T-helper 2 cell treated with Interferon-gamma antibody and Interleukin-4, amounts not matched to agents 100 ng/mL and 5 ng/mL, for 36 hours (primary cell): Measurements from ENCODE around the gene UTP18. TPM values are rescaled to one million over a fixed set of nuclear protein-coding genes. Genes with fewer than 3 reads are reported as not detected.
"Not testable (repeated sequence)": the region's sequence is repeated elsewhere in the genome, so short reads cannot be mapped to it uniquely, and the experiment has no call there.

ENCODE experiments used
- intact Hi-C: fragments of 100-400 bp; cut with micrococcal nuclease; formaldehyde crosslinking; loops from one replicate; pipeline ENCODE4 v1.15.1; 2023
- total RNA-seq: library from RNA; stranded (reverse); gene quantifications from 2 replicates; pipeline ENCODE4 v1.2.3, GENCODE V29; 2022

UTP18 gene
- total RNA-seq, 1 donor from 2014 or later, result 55.5 TPM

DNA sequence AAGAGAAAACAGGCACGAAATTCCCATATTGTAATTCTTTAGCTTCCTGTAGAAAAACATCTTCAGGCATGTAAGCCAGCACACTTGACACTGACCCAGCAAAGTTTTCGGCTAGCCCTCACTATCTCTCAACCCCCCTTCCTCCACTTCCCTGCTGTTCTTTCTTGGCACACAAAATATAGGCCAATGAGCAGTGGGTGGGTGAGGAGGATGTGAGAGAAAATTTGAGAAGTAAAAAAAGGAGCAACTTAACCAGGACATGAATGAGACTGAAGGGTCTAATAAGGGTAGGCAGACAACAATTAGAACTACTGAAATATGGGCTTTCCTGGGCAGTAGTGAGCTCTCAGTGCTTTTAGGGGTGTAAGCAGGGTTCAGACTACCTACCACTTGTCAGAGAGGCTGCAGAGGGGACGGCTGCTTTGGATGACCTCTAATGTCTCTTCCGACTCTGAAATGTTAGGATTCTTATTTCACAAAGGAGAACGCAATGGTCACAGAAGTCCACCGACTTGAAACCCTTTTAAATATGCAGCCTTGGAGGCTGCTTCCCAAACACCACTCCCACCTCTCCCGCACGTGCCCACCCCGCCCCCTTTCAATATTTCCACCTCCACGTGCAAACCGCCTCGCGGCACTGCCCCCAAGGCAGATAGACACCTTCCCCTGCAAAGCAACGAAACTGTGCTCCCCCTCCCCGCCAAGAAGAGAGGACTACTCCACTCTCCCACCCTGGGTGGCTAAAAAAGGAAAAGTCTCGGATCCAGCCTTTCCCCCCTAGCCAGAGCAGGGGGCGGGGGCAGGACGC, 1.4 kb upstream of the UTP18 start:
- intact Hi-C loops, result no loop called here

DNA sequence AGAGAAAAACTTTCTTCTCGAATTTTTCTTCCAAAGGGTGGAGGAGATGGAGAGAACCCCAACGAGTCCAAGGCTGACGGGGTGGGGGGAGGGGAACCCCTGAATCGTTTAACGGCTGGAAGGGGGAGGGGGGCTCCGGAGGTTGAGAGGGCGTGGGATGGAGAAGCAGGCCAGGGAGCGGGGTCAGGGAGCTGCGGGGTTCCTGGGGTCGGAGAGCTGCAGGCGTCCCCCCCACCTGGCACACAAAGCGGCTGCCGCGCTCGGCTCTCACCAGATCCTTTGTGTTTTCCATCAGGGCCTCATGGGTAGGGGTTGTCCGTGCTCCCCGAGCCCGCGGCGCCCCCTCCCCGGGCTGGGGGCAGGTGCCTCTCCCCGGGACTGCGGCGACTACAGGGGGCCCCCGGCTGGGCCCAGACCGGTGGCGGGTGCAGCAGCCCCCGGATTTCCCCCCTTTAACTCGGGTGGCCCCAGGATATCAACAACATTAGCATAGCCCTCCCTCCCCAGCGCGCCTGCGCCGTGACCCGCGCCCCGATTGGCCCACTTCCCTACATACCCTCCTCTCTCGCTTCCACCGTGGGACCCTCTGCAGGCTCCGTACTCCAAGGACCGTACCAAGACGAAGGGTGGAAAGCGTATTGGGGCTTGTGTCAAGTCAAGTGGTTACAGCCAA, 646 bp upstream of the UTP18 start, which contains the start of gene MBTD1:
Gene MBTD1, minus strand, starts transcription at position 486 of the 673 bp plus-strand sequence. CDS start 34,888 bp downstream, outside the sequence.
- intact Hi-C loops, result loop anchor here (1.0 to 10.0 kb wide), 6 partner anchors 59 to 393 kb away; partner anchors contain the start of genes NME1, NME2 and TOB1

DNA sequence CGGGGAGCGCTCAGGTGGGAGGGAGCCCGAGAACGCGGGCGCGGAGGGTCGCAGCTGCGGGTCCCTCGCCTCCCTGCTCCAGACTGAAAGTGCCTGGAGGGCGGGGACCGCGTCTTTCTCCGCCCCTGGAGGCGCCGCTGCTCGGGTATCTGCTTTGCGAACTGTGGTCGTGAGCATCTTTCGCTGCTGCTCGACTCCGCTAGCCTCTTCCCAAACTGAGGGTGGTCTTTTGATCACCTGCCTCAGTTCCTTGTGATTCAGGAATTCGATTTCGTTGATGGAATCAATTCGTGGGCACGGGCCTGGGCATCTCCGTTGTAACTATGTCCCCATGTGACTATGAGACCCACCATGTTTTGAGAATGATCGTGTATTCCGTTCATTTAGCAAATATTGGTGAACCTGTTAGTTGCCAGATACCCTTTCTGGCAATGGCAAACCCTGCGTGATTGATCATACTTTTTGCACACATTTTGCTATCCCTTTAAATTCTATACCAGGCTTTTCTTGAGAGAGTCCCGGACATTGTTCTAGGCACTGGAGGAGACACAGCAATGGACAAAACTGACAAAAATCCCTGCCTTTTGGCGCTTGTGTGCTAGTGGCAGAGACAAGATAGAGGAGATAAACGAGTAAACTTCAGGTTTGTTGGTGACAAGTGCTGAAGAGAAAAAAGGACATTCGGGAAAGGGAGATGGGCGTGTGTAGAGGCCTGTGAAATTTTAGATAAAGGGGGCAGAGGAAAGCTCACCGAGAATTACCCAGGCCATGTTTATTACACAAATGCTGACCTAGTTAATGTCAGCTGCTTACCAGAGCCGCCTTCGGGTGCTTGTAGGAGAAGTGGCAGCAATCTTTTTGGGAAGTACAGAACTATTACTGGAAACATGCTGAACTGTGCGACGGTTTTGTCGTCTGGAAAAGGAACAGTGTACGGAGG, 948 bp downstream of the UTP18 start:
- intact Hi-C loops, result loop anchor here (2.0 to 10.0 kb wide), 3 partner anchors 60 to 256 kb away; no protein-coding TSS in a partner anchor

DNA sequence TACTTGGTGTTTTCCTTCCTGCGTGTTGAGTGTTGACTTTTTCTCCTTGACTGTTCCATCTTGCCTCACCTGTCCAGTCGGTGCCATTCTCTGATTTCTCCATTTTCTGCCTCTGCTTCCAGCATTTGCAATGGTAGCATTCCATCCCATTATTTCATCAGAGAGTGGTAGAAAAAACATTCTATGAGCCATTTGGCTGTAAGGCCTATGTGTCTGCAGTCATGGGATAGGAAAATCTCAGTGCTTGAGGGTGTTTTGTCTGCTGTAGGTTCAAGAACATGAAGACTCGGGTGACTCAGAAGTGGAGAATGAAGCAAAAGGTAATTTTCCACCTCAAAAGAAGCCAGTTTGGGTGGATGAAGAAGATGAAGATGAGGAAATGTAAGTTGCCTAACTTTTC, 2.7 kb downstream of the UTP18 start:
- intact Hi-C loops, result loop anchor here (5.0 to 10.0 kb wide), 2 partner anchors 164 to 258 kb away; no protein-coding TSS in a partner anchor

DNA sequence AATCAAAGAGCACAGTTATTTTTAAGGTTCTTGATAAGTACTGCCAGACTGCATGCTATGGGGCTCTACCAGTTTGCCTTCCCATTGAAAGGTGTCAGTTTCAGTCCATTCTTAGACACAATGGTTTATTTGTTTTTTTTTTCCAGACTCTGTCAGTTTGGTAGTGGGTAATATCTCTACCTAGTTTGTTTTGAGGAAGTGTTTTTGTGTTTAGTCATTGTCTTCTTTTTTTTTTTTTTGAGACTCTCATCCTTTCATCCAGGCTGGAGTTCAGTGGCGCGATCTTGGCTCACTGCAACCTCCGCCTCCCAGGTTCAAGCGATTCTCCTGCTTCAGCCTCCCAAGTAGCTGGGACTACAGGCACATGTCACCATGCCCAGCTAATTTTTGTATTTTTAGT, 4.1 kb downstream of the UTP18 start:
- intact Hi-C loops, result loop anchor here (5.0 to 10.0 kb wide), 2 partner anchors 163 to 260 kb away; no protein-coding TSS in a partner anchor

DNA sequence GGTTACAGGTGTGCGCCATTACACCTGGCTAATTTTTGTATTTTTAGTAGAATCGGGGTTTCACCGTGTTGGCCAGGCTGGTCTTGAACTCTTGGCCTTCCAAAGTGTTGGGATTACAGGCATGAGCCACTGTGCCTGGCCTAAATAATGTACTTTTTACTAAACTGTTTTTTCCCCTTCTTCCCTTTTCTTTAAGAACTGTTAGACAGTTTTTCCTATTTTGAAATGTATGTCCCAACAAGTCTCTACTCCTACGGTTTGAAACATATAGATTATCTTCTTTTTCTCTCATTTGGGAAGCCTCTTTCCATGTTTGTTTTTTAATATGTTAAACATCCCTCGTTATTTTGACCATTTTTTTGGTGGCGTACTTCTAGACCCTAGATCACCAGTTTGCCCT, 9.6 kb downstream of the UTP18 start:
- intact Hi-C loops, result loop anchor here (10.0 kb wide), 1 partner anchor 265 kb away; no protein-coding TSS in a partner anchor

DNA sequence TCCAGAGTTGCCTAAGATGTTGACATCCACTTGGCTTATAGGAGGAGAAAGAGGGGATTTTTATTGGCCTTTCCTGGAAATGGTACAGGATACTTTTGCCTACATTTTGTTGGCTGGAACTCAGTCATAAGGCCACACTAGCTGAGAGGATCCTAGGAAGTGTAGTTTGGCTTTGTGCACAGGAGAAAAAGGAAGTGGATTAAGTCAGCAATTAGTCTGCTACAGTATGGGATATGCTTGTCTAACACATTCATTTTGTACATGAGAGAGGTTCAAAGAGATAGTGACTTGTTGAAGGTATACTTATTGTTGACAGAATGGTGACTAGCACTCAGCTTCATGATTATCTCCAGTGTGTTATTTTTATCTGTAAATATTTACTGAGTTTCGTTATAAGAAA, 10.3 kb downstream of the UTP18 start:
- intact Hi-C loops, result no loop called here

DNA sequence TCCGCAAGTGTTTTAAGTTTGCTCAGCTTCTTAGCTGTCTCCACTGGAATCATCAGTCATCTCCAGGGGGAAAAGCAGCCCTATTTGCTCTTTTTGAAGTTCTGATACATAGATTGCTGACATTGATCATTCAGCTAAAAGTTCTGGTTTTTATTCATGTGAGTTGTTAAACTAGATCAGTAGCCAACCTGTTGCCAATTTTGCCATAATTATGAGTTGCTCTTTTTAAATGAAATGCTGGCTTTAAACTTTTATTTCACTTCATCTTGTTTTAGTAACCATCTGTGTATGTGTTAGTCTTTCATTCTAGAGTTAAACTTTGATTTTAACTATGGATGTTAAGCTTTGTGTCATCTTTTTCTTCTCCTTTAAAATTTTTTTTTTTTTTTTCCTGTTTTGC, 12.5 kb downstream of the UTP18 start:
- intact Hi-C loops, result no loop called here

DNA sequence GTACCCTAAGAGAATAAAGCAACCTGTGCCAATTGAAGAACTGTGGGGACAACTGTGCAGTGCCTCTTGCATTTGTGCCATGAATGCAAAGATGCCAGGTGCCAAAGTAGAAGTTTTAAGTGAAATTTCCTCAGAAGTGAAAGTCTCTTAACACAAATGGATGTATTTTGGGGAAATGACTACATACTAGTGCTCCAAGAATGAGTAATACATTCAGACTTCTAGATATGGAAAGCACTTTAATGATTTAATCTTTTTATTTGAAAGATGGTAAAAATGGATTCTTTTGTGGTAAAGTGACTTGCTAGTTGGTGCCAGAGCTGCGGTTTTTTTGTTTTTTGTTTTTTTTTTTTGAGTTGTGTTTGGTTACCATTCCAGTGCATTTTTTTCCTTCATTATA, 15.0 kb downstream of the UTP18 start:
- intact Hi-C loops, result no loop called here

DNA sequence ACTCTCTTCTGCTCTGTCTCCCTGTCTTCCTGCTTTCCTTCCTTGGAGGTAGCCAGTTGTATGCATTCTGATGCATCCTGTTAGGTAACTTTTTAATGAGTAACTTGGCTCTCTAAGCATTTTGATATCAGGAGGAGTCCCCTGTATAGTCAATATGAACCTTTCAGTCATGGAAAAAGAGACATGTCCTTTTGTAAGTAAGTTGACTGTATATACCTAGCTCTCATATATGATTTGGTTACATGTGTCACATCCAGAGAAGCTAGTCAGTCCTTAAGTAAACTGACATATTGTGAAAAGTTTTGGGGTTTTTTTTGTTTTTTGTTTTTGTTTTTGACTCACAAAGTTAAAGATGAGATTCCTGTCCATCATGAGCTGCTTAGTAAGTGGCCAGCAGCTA, 18.8 kb downstream of the UTP18 start:
- intact Hi-C loops, result no loop called here

DNA sequence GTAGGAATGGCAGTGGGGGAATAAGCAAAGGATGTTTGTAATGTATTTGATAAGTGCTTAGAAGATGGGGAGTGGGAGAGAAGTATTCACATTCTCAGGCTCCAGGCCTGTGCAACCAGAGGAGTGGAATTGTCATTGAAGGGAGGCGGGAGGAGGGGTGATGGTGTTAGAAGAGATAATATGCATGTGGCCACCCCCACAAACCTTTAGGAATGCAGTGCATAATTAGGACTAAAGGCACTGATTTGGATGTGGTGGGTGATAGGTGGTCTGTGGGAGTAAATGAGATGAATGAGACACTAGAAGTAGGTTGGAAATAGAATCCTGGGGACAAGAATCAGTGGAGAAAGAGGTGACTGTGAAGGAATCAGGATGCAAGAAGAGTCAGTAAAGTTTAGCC, 27.1 kb downstream of the UTP18 start:
- intact Hi-C loops, result no loop called here

DNA sequence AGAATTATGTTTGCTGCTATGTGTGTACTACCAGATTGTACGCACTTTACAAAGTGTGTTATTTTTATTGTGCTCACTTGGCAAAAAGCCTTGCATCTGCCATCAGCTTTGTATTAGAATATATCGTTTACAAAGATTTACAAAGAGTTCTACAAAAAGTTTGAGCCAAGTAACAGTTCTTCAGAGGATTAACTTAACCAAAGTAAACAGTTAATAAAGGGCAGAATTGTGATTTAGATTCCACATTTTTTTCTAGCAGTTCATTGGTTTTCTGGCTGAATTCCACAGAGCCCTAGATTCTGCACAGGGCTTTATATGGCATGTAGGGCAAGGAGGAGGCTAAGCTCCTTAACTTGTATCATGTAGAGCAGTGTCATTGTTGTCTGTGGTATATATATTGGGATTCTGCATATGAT, 29.4 kb downstream of the UTP18 start:
- intact Hi-C loops, result no loop called here

DNA sequence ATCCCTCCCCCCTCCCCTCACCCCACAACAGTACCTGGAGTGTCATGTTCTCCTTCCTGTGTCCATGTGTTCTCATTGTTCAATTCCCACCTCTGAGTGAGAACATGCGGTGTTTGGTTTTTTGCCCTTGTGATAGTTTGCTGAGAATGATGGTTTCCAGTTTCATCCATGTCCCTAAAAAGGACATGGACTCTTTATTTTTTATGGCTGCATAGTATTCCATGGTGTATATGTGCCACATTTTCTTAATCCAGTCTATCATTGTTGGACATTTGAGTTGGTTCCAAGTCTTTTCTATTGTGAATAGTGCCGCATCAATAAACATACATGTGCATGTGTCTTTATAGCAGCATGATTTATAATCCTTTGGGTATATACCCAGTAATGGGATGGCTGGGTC, 34.0 kb downstream of the UTP18 start:
- intact Hi-C loops, result not testable (repeated sequence)

DNA sequence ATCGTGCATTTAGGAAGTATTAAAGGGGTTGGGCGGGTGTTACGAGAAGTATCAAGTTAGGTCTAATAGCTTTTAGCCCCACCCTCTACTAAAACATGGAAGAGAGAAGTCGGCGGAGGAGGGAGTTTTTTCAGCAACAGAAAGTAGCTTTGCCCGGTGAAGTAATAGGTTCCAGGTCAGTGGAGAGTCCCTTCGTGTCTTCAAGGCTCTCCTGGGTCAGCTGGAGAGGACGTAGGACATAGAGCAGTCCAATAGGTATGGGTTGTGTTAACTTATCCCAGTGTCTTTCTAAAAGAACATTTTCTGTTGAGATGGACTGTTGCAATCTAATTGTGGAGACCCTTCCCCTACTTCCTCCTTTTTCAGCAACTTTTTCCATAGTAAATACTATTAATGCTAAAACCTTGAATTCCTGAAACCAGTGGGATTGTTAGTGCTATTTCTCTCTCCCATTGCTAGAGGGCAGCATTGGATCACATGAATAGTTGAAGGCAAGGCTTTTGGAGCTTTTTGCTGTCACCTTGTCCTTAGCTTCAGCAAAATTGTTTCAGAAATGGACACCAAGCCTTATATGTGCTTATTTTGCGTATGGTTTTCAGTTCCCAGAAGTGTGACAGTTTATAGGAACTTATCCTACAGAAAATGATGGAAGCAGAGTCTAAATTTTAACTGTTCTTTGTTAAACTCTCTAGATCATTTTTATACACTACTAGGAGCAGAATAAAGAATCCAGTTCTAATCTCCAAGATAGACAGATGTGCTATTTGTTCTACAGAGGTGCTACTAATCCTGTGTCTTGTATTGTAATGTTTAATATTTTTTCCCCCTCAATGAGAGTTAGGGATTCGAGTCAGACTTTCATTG, 38.4 kb downstream of the UTP18 start:
- intact Hi-C loops, result no loop called here

DNA sequence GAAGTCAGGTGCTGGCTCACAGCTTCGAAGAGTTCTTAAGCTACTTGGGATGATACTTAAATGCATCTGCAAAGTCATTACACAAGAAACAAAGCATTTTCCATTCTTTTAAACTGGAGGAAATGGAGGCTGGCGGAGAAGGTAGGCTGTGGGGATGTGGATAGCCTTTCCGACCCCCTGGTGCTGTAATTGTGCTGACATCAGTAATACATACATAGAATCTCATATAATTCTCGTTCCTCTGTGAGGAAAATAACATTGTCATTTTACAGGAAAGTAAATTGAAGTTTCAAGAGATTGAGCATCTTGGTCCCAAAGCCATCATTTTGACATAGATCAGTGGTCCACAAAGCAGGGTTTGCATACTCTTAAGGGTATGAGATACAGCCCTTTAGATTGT, 39.5 kb downstream of the UTP18 start:
- intact Hi-C loops, result no loop called here

DNA sequence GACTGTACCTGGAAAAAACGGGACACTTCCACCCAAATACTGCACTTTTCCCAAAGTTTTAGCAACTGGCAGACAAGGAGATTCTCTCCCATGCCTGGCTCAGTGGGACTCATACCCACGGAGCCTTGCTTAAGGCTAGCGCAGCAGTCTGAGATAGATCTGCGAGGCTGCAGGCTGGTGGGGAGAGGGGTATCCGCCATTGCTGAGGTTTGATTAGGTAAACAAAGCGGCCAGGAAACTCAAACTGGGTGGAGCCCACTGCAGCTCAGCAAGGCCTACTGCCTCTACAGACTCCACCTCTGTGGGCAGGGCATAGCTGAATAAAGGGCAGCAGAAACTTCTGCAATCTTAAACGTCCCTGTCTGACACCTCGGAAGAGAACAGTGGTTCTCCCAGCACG, 44.8 kb downstream of the UTP18 start:
- intact Hi-C loops, result no loop called here

DNA sequence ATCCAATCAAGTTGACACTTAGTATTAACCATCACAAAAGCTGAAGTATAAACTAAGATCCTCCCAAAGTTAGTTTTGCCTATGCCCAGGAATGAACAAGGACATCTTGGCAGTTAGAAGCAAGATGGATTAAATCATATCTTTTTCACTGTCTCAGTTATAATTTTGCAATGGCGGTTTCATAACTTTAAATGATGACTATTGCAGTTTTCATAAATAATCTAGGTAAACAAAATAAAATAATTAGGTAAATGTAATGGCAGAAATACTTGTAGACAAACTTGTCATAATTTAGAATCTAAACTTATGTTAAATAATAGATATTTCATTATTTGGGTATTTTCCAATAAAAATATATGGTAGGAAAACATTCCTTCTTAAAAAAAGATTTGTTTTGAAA, 51.7 kb downstream of the UTP18 start:
- intact Hi-C loops, result not testable (repeated sequence)

DNA sequence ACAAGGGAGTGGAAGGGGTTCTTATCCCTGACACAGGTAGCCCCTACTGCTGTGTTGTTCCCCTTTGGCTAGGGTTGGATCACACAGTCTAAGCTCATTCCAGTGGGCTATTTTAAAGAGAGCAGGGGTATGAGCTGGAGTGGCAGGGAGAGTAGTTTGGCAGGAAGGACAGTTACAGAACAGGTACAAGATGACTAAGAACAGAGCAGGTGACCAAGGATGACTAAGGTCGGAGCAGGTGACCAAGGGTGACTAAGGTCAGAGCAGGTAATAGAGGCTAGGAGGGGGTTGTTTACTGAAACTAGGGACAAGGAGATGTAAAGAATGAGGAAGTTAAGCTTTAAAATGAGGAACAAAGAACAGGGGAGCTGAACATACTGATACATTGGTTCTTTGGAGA, 58.8 kb downstream of the UTP18 start:
- intact Hi-C loops, result no loop called here

DNA sequence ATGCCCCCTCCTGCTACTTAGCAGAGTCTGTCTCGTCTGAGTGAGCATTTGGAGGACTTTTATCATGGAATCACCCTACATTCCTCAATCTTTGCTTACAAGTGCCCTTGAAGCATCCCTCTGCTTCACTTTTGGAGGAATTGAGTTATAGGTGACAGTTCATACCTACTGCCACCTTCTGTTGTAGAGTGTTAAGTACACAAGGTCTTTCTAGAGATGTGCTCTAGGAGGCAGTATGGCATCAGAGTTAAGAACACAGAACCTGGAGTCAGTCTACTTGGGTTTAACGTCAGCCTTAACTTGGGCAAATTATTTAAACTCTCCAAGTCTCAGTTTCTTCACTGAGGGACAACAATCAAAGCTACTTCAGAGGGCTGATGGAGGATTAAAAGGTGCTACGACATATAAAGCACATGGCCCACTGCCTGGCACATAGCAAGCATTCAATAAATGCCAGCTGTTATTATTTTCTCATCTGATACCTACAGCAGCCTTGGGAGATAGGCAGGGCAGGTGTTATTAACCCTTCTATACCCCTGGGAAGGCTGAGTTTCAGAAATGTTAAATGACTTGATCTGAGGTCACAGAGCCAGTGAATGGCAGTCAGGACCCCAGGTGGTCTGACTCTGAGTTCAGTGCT, 62.2 kb downstream of the UTP18 start:
- intact Hi-C loops, result loop anchor here (10.0 kb wide), 1 partner anchor 212 kb away; no protein-coding TSS in a partner anchor

DNA sequence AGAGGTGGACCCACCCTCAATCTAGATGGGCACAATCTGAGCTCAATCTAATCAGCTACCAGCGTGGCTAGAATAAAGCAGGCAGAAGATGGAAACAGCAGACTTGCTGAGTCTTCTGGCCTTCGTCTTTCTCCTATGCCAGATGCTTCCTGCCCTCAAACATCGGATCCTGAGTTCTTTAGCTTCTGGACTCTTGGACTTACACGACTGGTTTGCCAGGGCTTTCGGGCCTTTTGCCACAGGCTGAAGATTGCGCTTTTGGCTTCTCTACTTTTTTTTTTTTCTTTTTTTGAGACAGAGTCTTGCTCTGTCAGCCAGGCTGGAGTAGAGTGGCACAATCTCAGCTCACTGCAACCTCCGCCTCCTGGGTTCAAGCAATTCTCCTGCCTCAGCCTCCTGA, 65.1 kb downstream of the UTP18 start:
- intact Hi-C loops, result loop anchor here (10.0 kb wide), 1 partner anchor 209 kb away; no protein-coding TSS in a partner anchor
